GM21390 (cell line): ENCODE measurements around the gene DNAH8.

Experiments used
- ATAC-seq: cut with Tn5 transposase; IDR thresholded peaks from one replicate; pipeline ENCODE4 v1.9.1; 2021; ENCODE audit not compliant: unreplicated experiment

Gene DNAH8

DNA sequence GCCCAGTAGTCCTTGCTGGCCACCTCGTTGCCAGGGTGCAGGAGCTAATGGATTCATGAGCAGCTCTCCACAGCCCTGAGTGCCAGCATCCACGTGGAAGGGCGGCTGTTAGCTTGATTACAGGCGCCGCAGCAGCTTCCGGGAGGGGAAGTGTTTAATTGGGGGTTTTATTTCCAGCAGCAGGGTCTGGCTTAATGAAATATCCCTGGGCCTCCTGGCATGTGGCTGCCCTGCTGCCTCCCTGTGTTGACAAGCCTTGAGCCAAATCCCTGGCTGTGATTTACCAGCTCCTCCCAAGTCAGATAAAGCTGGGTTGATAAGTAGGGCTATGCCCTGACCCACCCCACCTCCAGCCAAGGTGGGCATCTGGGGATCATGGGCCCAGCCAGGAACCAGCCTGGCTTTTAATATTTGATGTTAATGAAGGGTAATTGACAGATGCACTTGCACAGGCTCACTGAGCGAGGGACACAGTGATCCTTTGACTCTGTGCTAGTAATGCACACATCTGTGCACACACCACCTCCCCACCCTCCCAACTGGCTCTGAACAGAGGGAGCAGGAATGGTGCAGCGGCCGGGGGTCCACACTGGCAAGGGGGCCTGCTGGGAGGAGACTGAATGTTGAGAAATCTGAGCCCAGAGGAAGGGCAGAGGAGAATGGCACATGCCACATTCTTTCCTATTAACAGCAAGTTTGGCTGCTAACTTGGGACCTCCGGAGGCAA lies 347.1 kb downstream of the DNAH8 start:
- no peak for ATAC-seq

DNA sequence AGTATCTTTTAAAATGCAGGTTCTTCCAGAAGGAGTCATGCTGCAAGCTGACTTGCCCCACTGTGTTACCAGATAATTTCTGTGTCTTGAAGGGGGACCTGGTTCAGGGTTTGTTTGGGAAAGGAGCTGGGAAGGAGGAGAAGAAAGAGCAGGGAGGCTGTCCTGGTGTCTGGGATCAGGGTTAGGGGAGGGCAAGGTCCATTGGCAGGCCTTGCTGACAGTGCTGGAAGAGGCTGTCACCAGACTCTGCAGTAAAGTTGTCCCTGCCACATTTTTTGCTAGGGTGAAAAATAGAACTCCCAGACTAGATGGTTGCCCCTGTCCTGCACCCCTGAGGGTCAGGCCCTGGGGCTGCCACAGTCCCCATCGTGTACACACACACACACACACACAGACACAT lies 348.4 kb downstream of the DNAH8 start:
- ATAC-seq = no peak

DNA sequence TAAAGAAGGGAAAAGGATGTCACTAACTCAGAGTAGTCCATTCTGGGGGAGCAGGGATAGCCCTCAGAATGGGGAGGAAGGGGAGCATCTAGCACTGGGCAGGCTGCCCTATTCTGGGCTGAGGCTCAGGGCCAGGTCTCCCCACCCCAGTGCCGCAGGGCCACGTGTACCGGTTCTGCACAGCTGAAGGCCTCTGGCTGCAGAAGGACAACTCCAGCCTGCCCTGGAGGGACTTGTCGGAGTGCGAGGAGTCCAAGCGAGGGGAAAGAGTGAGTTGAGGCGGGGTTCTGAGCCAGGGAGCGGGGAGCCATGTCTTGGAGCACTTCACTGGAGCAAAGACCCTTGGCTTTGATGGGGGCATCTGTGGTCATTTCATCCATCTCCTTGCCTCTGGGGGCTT lies 350.4 kb downstream of the DNAH8 start:
- ATAC-seq = no peak

DNA sequence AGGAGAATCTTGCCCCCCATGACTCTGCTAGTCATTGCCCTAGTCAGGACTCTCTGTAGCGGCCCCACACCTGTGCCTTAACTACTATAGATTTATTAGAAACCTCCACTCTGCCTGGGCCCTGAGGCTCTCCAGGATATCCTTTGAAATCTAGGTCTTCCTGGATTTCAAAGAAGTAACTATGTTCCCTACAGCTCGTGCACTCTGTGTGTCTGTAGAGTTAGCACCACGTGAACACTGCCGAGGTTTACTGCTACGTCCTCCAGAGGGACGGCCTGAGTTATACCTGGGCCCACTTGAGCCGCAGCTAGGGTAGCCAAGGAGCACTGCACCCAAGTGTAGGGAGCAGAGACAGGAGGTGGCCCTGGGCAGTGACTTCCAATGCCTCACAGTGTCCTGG lies 353.3 kb downstream of the DNAH8 start:
- no peak for ATAC-seq

GRCh38 chr6:39072830-39073229 lies 357.7 kb downstream of the DNAH8 start:
- ATAC-seq = no peak

GRCh38 chr6:39073471-39074355 lies 358.6 kb downstream of the DNAH8 start:
- no peak for ATAC-seq

GRCh38 chr6:39074486-39074885 lies 359.4 kb downstream of the DNAH8 start:
- ATAC-seq = no peak

DNA sequence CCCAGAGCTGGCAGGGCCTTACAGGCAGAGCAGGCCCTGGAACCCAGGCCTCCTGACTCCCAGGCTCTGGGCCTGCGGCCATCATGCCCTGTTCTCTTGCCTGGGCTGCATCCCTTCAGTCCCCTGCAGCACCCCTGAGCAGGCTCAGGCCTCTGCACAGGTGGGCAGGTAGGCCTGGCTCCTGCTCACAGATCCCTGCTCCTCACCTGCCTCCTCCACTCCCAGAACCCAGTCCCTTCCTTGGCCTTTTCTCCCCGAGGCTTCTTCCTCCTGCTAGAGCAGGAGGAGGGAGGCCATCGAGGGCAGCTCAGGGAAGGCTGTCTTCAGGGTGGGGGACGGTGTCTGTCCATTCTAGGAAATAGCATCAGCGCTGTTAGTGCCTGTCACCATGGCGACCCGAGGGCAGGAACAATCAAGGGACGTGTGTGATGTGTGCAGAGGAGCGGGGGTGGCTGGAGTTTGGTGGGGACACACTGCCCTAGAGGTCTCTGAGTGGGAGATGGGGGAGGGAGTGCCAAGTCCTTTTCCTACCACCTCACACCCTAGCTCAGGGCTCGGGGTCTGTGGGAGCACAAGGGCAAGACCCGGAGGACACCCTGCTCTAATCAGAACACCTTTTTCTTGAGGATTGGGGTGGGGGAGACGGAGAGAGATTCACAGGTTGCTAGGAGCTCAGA lies 360.0 kb downstream of the DNAH8 start:
- no peak for ATAC-seq

GRCh38 chr6:39075807-39076622 lies 360.9 kb downstream of the DNAH8 start:
- no peak for ATAC-seq

GRCh38 chr6:39076623-39077535 lies 361.8 kb downstream of the DNAH8 start:
- no peak for ATAC-seq

DNA sequence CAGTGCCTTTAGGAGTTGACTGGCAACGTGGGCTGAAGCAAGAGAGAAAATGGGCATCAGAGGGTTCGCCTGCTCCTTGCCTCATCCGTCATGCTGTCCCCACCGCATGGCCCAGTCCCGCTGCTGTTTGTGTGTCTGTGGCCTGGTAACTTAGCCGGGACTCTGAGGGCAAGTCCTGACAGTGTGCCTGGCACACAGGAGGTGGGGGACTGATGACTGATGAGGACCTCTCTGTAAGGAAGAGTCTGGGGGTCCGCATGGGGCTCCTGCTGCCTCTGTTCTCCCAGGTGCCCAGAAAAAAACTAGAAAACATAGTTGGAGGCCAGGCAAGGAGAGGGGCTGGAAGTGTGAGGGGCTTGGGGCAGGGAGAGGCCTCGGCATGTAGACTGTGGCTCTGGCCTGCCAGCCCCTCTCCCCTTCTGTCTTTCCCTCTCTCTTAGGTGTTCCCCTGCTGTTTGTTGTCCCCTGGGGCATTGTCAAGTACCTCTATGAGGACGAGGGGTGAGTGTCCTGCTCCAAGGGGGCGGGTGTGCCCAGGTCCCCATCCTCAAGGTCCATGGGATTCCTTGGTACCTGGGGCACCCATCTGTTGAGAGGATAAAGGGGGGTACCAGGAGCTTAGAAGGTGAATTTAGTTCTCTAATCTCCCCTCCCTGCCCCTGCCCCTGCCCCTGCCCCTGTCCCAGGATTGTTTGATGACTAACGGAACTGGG lies 362.9 kb downstream of the DNAH8 start:
- ATAC-seq = no peak

GRCh38 chr6:39078695-39079094 lies 363.6 kb downstream of the DNAH8 start:
- ATAC-seq = no peak

GRCh38 chr6:39079197-39080125 lies 364.4 kb downstream of the DNAH8 start:
- no peak for ATAC-seq
